ENCODE results near the gene TEX19.

DNA sequence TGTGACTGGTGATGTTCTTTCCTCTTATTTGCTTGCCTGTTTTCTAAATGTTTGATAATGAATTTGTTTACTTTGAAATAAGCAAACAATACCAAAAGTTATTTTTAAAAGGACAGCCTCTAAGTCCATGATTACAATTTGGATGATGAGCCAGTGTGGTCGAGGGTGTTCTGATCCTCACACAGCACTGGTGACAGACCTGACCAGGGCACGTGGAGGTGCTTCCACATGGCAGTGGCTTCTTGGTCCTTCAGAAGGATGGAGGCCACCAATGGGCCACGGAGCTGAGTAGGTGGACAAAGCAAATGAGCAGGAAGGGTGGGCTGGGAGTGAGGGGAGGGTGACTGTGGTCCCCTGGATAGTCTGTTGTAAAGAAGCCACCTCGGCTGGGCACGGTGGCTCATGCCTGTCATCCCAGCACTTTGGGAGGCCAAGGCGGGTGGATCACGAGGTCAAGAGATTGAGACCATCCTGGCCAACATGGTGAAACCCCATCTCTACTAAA lies 4.2 kb upstream of the TEX19 start:
- TF ChIP-seq, protein P1, sequence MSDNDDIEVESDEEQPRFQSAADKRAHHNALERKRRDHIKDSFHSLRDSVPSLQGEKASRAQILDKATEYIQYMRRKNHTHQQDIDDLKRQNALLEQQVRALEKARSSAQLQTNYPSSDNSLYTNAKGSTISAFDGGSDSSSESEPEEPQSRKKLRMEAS (IDR thresholded peaks at IDR 0.05): no peak
- TF ChIP-seq CHD2 (IDR thresholded peaks at IDR 0.05; ENCODE audit: low read length, partially characterized antibody) (no peak), FOSL2 (IDR thresholded peaks at IDR 0.05) (no peak), FOSL2 (CRISPR knock-in tag; IDR thresholded peaks at IDR 0.05) (no peak), CHD4 (IDR thresholded peaks at IDR 0.05; ENCODE audit: borderline replicate concordance) (no peak), CBX2 (IDR thresholded peaks at IDR 0.05; ENCODE audit: borderline replicate concordance, low read depth) (no peak), RFX5 (IDR thresholded peaks at IDR 0.05) (no peak), EP300 (IDR thresholded peaks at IDR 0.05) (no peak), KDM5A (IDR thresholded peaks at IDR 0.05) (no peak), POLR2AphosphoS2 (conservative IDR thresholded peaks at IDR 0.05; ENCODE audit: low read length) (no peak), RAD21 (conservative IDR thresholded peaks at IDR 0.05 in 1 of 2, IDR thresholded peaks at IDR 0.05 in 1 of 2) (no peak), MAZ (IDR thresholded peaks at IDR 0.05; ENCODE audit: borderline replicate concordance, low read depth, low read length) (no peak), POLR2A (IDR thresholded peaks at IDR 0.05; ENCODE audit: low read length) (no peak)
- TF ChIP-seq, protein P2, sequence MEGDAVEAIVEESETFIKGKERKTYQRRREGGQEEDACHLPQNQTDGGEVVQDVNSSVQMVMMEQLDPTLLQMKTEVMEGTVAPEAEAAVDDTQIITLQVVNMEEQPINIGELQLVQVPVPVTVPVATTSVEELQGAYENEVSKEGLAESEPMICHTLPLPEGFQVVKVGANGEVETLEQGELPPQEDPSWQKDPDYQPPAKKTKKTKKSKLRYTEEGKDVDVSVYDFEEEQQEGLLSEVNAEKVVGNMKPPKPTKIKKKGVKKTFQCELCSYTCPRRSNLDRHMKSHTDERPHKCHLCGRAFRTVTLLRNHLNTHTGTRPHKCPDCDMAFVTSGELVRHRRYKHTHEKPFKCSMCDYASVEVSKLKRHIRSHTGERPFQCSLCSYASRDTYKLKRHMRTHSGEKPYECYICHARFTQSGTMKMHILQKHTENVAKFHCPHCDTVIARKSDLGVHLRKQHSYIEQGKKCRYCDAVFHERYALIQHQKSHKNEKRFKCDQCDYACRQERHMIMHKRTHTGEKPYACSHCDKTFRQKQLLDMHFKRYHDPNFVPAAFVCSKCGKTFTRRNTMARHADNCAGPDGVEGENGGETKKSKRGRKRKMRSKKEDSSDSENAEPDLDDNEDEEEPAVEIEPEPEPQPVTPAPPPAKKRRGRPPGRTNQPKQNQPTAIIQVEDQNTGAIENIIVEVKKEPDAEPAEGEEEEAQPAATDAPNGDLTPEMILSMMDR (IDR thresholded peaks at IDR 0.05): no peak
- TF ChIP-seq, protein P3, sequence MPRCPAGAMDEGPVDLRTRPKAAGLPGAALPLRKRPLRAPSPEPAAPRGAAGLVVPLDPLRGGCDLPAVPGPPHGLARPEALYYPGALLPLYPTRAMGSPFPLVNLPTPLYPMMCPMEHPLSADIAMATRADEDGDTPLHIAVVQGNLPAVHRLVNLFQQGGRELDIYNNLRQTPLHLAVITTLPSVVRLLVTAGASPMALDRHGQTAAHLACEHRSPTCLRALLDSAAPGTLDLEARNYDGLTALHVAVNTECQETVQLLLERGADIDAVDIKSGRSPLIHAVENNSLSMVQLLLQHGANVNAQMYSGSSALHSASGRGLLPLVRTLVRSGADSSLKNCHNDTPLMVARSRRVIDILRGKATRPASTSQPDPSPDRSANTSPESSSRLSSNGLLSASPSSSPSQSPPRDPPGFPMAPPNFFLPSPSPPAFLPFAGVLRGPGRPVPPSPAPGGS (IDR thresholded peaks at IDR 0.05): no peak

Measured in A549 (cell line).